HG02973 (cell line): ENCODE results near the gene ACTBL2.

ENCODE experiments used
- ATAC-seq: cut with Tn5 transposase; IDR thresholded peaks from one replicate; pipeline ENCODE4 v1.9.1; 2021; ENCODE audit warnings: moderate library complexity; ENCODE audit not compliant: unreplicated experiment

Gene ACTBL2

GRCh38 chr5:57450991-57451876 lies 31.4 kb downstream of the ACTBL2 start:
- no peak for ATAC-seq

- no peak for ATAC-seq
Measured at GRCh38 chr5:57448751-57449150, 33.9 kb downstream of the ACTBL2 start.

DNA sequence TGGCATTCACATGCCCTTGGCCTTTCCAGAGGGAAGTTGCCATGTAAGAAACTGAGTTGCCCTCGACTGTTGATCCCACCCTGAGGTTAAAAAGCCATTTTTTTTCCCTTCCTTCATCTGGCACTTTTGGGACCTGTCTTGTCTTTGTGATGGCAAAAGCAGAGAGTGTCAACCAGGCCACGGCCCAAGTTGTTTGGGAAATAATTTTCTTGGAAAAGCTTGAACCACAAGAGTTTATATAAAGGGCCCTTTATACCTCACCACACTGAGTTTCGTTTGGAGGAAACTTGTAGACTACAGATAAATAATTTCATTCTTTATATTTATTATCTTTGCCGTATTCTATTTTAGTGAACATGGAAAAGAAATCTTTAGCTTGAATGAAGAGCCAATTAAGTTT lies 34.3 kb downstream of the ACTBL2 start:
- no peak for ATAC-seq

DNA sequence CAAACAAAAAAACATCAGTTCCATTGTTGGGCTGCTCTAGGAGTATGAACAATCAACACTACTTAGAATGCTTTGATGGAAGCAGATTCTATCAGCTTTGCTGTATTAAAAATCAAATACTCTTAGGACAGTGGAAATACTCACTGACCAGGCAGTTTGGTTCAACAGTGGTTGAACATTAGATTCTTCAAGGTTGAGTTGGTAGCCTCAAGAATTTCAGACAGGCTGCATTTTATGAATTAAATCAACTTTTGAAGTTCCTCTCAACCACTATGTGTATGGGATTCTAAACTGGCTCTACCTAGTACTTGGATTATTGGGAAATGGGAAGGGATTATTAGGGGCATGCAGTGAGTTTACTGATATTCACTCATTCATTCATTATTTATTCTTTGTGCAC lies 35.0 kb downstream of the ACTBL2 start:
- no peak for ATAC-seq

DNA sequence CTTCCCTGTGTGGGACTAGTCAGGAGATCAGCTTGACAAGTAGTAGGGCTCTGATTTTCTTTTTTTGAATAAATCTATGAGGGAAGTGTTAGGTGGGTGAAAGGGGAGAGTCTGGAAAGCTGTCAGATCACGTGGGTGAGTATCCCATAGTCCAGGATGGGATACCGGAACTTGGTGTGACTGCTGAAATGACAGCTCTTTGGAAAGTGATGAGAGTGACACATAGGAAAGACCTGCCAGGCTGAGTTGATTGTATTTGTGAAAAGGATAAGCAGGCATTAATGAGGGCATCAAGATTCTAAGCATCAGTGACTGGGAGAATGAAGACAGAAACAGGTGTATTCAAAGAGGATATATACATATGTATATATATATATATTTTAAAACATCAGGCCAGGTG lies 35.6 kb downstream of the ACTBL2 start:
- ATAC-seq = no peak

DNA sequence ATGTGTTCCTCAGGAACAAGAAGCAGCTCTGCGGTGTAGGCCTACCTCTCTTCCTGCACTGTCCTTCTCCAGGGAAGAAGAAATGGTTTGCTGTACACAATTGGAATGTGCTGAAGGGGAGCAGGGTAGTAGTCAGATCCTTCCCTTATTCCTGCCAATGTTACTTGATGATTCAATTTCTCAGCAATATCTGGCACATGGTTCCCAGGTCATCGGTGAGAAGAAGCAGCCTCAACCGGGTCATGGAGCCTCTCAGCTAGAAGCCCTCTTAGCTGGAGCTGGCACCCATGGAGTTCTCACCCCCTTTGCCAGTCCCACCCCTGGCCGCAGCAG lies 36.9 kb downstream of the ACTBL2 start:
- no peak for ATAC-seq

DNA sequence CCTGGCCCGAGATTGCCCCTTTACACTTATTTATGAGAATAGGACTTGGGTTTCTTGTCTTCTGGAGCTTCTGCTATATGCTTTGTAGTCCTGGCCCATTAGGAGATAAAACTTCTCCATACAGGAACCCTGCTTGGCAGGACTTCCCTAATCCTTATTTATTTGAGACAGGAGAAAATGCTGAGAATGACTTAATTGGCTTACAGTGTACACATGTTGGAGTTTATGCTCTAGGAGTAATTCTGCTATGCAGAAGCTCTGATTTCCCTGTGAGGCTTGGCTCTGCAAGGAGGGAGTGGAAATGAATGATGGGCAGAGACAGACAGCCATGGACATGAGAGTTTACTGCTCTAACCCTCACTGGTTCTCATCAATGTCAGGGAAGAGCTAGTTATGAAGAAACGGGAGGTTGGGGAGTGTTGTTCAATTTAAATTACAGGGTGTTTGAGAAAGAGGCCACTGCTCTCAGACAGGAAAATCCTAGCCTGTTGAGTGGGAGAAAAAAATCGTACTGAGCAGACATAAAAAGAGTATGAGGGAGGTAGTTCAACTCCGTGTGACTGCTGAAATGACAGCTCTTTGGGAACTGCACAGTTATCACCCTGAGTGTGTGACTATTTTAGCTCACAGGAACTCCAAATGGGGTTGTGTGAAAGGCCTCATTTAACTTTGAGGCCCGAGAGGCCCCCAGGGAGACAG lies 37.5 kb downstream of the ACTBL2 start:
- no peak for ATAC-seq

DNA sequence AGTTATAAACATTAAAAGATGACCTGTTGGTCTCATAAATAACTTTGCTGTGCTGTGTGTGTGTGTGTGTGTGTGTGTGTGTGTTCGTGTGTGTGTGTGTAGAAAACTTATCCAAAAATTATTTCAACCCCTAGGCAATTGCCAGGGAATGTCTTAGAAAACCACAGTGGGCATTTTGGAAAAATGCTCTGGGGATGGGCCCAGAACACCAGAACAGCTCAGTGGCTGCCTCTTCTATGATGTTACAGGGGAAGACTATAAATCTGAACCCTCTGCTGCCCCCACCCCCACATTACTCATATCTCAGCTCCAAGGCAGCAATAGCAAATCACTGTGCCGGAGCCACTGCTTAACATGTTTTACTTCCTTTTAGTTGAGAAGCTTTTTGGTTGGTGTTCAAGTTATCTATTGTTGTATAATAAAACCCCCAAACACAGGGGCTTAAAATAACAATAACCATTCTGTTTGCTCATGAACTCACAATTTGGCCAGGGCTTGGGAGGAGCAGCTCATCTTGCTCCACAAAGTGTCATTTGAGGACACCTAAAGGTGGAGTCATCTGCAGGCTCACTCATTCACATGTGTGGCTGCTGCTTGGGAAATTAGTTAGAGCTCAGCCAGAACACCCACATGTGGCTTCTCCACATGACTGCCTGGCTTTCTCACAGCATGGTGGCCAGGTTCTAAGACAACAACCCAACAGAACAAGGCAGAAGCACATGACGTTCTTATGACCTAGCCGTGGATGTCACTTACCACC lies 40.4 kb downstream of the ACTBL2 start:
- ATAC-seq = peak; percentile 71

DNA sequence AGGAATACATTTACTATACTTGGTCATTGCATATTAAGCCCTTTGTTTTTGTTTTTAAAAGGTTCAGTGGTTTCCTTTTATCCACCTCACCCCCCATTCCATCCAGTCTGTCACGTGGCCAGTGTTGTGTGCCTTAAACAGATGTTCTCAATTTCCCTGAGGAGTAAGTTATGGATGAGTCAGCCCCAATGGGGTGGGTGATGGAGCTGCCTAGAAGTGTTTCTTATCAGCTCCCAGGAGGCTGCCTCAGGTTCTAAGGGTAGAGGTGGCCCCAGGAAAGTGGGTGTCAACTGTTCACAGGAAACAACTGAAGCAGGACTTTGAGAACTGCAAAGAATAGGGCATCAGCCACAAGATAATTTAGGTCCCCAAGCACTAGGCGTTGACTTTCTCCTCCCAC lies 41.1 kb downstream of the ACTBL2 start:
- ATAC-seq = no peak

DNA sequence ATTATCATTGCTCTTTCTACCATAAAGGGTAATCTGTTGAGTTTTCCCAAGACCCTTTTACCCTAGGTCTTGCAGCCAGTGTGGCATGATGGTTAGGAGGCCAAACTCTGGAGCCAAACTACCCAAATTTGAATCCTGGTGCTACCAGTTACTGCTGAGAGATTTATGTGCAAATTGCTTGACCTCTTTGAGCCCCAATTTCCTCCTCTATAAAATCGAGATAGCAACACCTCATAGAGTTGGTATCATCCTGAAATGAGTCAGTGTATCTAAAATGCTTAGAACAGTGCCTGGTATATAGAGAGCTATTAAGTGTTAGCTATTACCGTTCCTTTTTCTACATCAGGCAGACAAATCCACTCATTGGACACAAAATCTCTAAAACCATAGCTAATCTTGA lies 43.0 kb downstream of the ACTBL2 start:
- no peak for ATAC-seq

DNA sequence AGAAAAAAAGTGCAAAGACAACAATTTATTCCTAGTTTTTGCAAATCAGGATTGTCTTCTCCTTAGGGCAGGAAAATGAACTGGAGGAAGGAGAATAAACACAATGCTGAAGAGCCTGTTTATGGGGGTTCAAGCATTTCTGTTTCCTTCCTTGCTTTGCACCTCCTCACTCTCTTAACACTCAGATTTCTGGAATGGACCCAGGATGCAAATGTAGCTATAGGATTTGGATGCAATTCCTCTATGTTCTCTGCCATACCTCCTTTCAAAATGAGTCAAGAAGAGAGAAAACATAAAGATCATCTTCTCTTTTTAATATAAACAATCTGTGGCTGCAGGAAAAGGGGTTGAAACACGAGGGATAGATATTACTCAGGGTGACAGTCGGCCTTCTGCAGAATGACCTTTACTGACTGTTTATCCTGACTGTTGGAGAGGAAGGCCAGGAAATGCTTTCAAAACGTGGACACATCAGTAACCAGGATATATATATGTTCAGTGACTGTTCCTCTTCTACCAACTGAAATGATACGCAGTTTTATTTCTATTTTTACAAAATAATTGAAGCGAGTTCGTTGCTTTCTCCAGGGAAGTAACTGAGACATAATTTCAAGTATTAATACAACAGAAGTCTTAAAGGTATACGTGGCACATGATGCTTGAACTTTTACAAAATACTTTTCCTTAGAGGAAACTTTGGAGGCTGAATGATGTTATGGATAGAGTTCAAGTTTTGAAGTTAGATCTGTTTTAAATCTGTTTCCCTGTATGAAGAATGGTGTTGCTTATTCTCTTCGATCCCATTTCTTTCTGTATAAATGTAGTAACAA lies 44.4 kb downstream of the ACTBL2 start:
- ATAC-seq = no peak

DNA sequence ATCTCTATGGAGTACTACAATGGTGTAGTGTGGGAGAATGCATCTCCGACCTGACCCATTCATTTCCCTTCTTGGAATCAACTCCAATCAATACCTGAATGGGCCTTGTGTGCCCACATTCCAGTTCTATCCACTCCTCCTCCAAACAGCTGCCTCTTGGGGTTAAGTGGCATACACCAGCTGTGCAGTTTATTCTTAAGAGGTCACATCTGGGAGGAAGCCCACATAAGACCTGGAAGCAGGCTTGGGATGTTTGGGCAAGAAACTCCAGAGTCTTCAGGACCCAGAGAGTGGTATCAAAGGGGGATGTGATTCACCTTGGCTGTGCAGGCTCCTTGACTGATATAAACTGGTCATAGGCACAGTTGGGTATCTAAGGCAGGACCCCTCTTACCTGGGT lies 46.0 kb downstream of the ACTBL2 start:
- ATAC-seq = no peak

GRCh38 chr5:57435701-57436134 lies 46.9 kb downstream of the ACTBL2 start:
- ATAC-seq = no peak

- ATAC-seq = no peak
Measured at GRCh38 chr5:57434683-57435082, 47.9 kb downstream of the ACTBL2 start.

GRCh38 chr5:57434227-57434640 lies 48.4 kb downstream of the ACTBL2 start:
- ATAC-seq = no peak

DNA sequence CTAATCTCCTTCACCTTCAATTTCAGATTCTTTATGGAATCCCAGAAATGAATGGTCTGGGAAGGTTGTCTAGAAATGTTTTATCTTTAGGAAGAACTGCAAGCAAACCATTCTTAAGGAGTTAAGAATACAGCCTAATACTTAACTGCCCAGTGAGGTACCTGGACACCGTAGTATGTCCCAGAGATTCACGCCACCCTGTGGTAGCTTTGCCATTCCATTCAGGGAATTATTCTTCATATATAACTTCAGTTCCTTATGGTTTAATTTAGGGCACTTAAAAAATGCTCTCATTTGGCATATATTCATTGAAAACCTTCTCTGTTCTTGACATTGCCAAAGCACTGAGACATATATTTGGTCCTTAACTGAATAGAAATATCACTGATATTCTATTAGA lies 49.7 kb downstream of the ACTBL2 start:
- no peak for ATAC-seq

- no peak for ATAC-seq
Measured at GRCh38 chr5:57431759-57432158, 50.9 kb downstream of the ACTBL2 start.
